Measurements from ENCODE around the gene BOK.

- TF ChIP-seq CTCF (IDR thresholded peaks at IDR 0.05) (no peak), POLR2AphosphoS5 (IDR thresholded peaks at IDR 0.05; ENCODE audit: insufficient read depth in 1 of 2, low read depth in 1 of 2) (no peak)
These were observed 6.9 kb downstream of the BOK start for GRCh38 chr2:241565411-241565810.

Data from vagina (tissue), 2 donors.